Thymus (tissue), 11 donors: ENCODE results near the gene PLA2G4F. TPM values are rescaled to one million over a fixed set of nuclear protein-coding genes. Genes with fewer than 3 reads are reported as not detected.

Source experiments
- DNase-seq, 9 donors: peaks; one replicate each; pipeline ENCODE4 v3.0.0-alpha.2; 2013; ENCODE audit warnings: low spot score in 9 of 9, low read depth in 6 of 9, missing footprints in 1 of 9
- H3K27ac ChIP-seq, 2 donors: one replicate each; pipeline ENCODE4 v1.5.1; 2013; ENCODE audit warnings: control low read depth in 1 of 2, low read depth in 1 of 2, low read length in 1 of 2, mild to moderate bottlenecking in 1 of 2, moderate library complexity in 1 of 2
- H3K27me3 ChIP-seq, 2 donors: one replicate each; pipeline ENCODE4 v1.5.1; 2013; ENCODE audit warnings: low read length in 1 of 2; ENCODE audit not compliant: control insufficient read depth in 2 of 2, insufficient read depth in 1 of 2
- H3K36me3 ChIP-seq, 2 donors: one replicate each; pipeline ENCODE4 v1.5.1; 2013; ENCODE audit warnings: low read length in 1 of 2, mild to moderate bottlenecking in 1 of 2, moderate library complexity in 1 of 2; ENCODE audit not compliant: control insufficient read depth in 2 of 2, insufficient read depth in 2 of 2
- H3K4me1 ChIP-seq, 2 donors: one replicate each; pipeline ENCODE4 v1.5.1; 2013; ENCODE audit warnings: low read length in 2 of 2; ENCODE audit not compliant: control insufficient read depth in 2 of 2, insufficient read depth in 2 of 2
- H3K4me3 ChIP-seq, 2 donors: one replicate each; pipeline ENCODE4 v1.5.1; 2013; ENCODE audit warnings: low read length in 2 of 2, control low read depth in 1 of 2, mild to moderate bottlenecking in 1 of 2
- H3K9me3 ChIP-seq, 2 donors: one replicate each; pipeline ENCODE4 v1.5.1; 2013; ENCODE audit warnings: low read length in 1 of 2, mild to moderate bottlenecking in 1 of 2; ENCODE audit not compliant: control insufficient read depth in 2 of 2, insufficient read depth in 1 of 2
- WGBS: extraction: QIAGEN DNeasy Blood & Tissue Kit; methylation state at CpG from one replicate; pipeline ENCODE4 v1.1.7; 2013; 5-methylcytosine and 5-hydroxymethylcytosine counted together
- polyA plus RNA-seq: library from polyadenylated mRNA; stranded (reverse); fragments of 200-250 nt; gene quantifications from one replicate; pipeline ENCODE4 v1.2.3, GENCODE V29; 2013
- total RNA-seq: library from RNA; stranded (reverse); fragments of 120-200 nt; gene quantifications from one replicate; pipeline ENCODE4 v1.2.4, GENCODE V29; 2013
- donor health status: healthy.

Gene PLA2G4F
- total and polyA plus RNA-seq, 2 donors = 2.1 to 7.3 TPM

- Histone ChIP-seq H3K9me3 (no peaks in the 10 kb centered on the region), H3K4me1 (peaks cover 0 to 26% of the 10 kb centered on the region in 2 donors), H3K27ac (no peak overlapping the region), H3K36me3 (no peaks in the 10 kb centered on the region), H3K4me3 (no peak overlapping the region), H3K27me3 (no peaks in the 10 kb centered on the region)
- WGBS = 97% methylated on average over 14 of the region's 14 CpGs
- DNase-seq = no peak
Observed at GRCh38 chr15:42152196-42152920, 4.1 kb downstream of the PLA2G4F start.

GRCh38 chr15:42151736-42152135 lies 4.7 kb downstream of the PLA2G4F start:
- H3K4me1 ChIP-seq = peaks cover 0 to 25% of the 10 kb centered on the region in 2 donors
- no peaks in the 10 kb centered on the region for H3K9me3 ChIP-seq
- H3K36me3 ChIP-seq = no peaks in the 10 kb centered on the region
- H3K27me3 ChIP-seq = no peaks in the 10 kb centered on the region
- DNase-seq = no peak
- H3K27ac ChIP-seq = no peak overlapping the region
- no peak overlapping the region for H3K4me3 ChIP-seq
- 95% methylated on average over 4 of the region's 4 CpGs for WGBS

- Histone ChIP-seq H3K9me3 (no peaks in the 10 kb centered on the region), H3K4me3 (no peak overlapping the region), H3K36me3 (no peaks in the 10 kb centered on the region), H3K27ac (no peak overlapping the region), H3K4me1 (peaks cover 0 to 19% of the 10 kb centered on the region in 2 donors), H3K27me3 (no peaks in the 10 kb centered on the region)
- no peak for DNase-seq
- WGBS = 94% methylated on average over 10 of the region's 10 CpGs
Observed at GRCh38 chr15:42151141-42151561, 5.3 kb downstream of the PLA2G4F start.

- 96% methylated on average over 17 of the region's 17 CpGs for WGBS
- no peak overlapping the region for H3K4me3 ChIP-seq
- no peaks in the 10 kb centered on the region for H3K27me3 ChIP-seq
- no peaks in the 10 kb centered on the region for H3K36me3 ChIP-seq
- no peaks in the 10 kb centered on the region for H3K9me3 ChIP-seq
- H3K4me1 ChIP-seq = peaks cover 0 to 12% of the 10 kb centered on the region in 2 donors
- no peak for DNase-seq
- no peak overlapping the region for H3K27ac ChIP-seq
Observed at GRCh38 chr15:42150219-42150970, 6.0 kb downstream of the PLA2G4F start.

GRCh38 chr15:42149493-42150218 lies 6.8 kb downstream of the PLA2G4F start:
- 94% methylated on average over 14 of the region's 14 CpGs for WGBS
- H3K36me3 ChIP-seq = no peaks in the 10 kb centered on the region

GRCh38 chr15:42148808-42149492 lies 7.5 kb downstream of the PLA2G4F start:
- Histone ChIP-seq H3K4me1 (peaks cover 0 to 5% of the 10 kb centered on the region in 2 donors), H3K36me3 (no peaks in the 10 kb centered on the region), H3K9me3 (no peaks in the 10 kb centered on the region), H3K27ac (no peak overlapping the region), H3K27me3 (no peaks in the 10 kb centered on the region), H3K4me3 (no peak overlapping the region)
- DNase-seq = no peak
- 95% methylated on average over 12 of the region's 12 CpGs for WGBS

More at GRCh38 chr15:42149493-42150218, 6.8 kb downstream of the PLA2G4F start:
- H3K27ac ChIP-seq = no peak overlapping the region
- H3K4me3 ChIP-seq = no peak overlapping the region
- no peaks in the 10 kb centered on the region for H3K9me3 ChIP-seq
- peaks cover 0 to 9% of the 10 kb centered on the region in 2 donors for H3K4me1 ChIP-seq
- DNase-seq = no peak
- no peaks in the 10 kb centered on the region for H3K27me3 ChIP-seq

GRCh38 chr15:42147431-42147735 lies 9.1 kb downstream of the PLA2G4F start:
- no peaks in the 10 kb centered on the region for H3K9me3 ChIP-seq
- DNase-seq = no peak
- H3K36me3 ChIP-seq = no peaks in the 10 kb centered on the region
- H3K27ac ChIP-seq = no peak overlapping the region
- 97% methylated on average over 4 of the region's 4 CpGs for WGBS
- no peak overlapping the region for H3K4me3 ChIP-seq
- no peaks in the 10 kb centered on the region for H3K27me3 ChIP-seq
- peaks cover 0 to 5% of the 10 kb centered on the region in 2 donors for H3K4me1 ChIP-seq

GRCh38 chr15:42146551-42147430 lies 9.6 kb downstream of the PLA2G4F start:
- no peaks in the 10 kb centered on the region for H3K36me3 ChIP-seq
- H3K27ac ChIP-seq = no peak overlapping the region
- 91% methylated on average over 24 of the region's 24 CpGs for WGBS
- no peaks in the 10 kb centered on the region for H3K9me3 ChIP-seq
- DNase-seq = no peak
- H3K27me3 ChIP-seq = no peaks in the 10 kb centered on the region
- no peak overlapping the region for H3K4me3 ChIP-seq
- peaks cover 0 to 2% of the 10 kb centered on the region in 2 donors for H3K4me1 ChIP-seq
